DMS153 (cell line): ENCODE results near the gene TRMT44.
"Not testable (repeated sequence)": the region's sequence is repeated elsewhere in the genome, so short reads cannot be mapped to it uniquely, and the experiment has no call there.

ENCODE experiments used
- DNase-seq: peaks from one replicate; lab custom pipeline; 2025; lab: John Stamatoyannopoulos, UW

Gene TRMT44

GRCh38 chr4:8494983-8495548 lies 54.5 kb downstream of the TRMT44 start:
- DNase-seq: no peak

- DNase-seq: no peak
Measured at GRCh38 chr4:8495803-8496202, 55.2 kb downstream of the TRMT44 start.

GRCh38 chr4:8497762-8498161 lies 57.2 kb downstream of the TRMT44 start:
- no peak for DNase-seq

- no peak for DNase-seq
Measured at GRCh38 chr4:8500966-8501365, 60.4 kb downstream of the TRMT44 start.

GRCh38 chr4:8501781-8502180 lies 61.2 kb downstream of the TRMT44 start:
- no peak for DNase-seq

GRCh38 chr4:8502371-8502770 lies 61.8 kb downstream of the TRMT44 start:
- no peak for DNase-seq

- no peak for DNase-seq
Measured at GRCh38 chr4:8502836-8503585, 62.4 kb downstream of the TRMT44 start.

- DNase-seq: no peak
Measured at GRCh38 chr4:8503801-8504200, 63.2 kb downstream of the TRMT44 start.

- peak; percentile 3 for DNase-seq
Measured at GRCh38 chr4:8504279-8505007, 63.9 kb downstream of the TRMT44 start.

GRCh38 chr4:8505229-8505628 lies 64.7 kb downstream of the TRMT44 start:
- no peak for DNase-seq

GRCh38 chr4:8506006-8506372 lies 65.4 kb downstream of the TRMT44 start:
- DNase-seq: no peak

GRCh38 chr4:8506373-8507195 lies 66.0 kb downstream of the TRMT44 start:
- no peak for DNase-seq

GRCh38 chr4:8507196-8507570 lies 66.6 kb downstream of the TRMT44 start:
- no peak for DNase-seq

GRCh38 chr4:8507624-8508023 lies 67.0 kb downstream of the TRMT44 start:
- no peak for DNase-seq

- DNase-seq: no peak
Measured at GRCh38 chr4:8508266-8508665, 67.7 kb downstream of the TRMT44 start.

- no peak for DNase-seq
Measured at GRCh38 chr4:8508740-8509139, 68.2 kb downstream of the TRMT44 start.

GRCh38 chr4:8509311-8509950 lies 68.9 kb downstream of the TRMT44 start:
- no peak for DNase-seq

GRCh38 chr4:8510191-8510590 lies 69.6 kb downstream of the TRMT44 start:
- DNase-seq: no peak

GRCh38 chr4:8510611-8511285 lies 70.2 kb downstream of the TRMT44 start:
- DNase-seq: no peak

GRCh38 chr4:8512510-8512909 lies 71.9 kb downstream of the TRMT44 start:
- no peak for DNase-seq

GRCh38 chr4:8513080-8513479 lies 72.5 kb downstream of the TRMT44 start:
- DNase-seq: not testable (repeated sequence)
